Fibroblast of the aortic adventitia (primary cell): ENCODE results near the gene TWIST2. TPM values are rescaled to one million over a fixed set of nuclear protein-coding genes. Genes with fewer than 3 reads are reported as not detected.
A peak's percentile ranks its signal among the peaks of the same experiment; 100 is the strongest.

Source experiments
- DNase-seq: peaks from one replicate; pipeline ENCODE4 v3.0.0-alpha.2; 2010; ENCODE audit warnings: low read depth
- H3K4me3 ChIP-seq: 2 replicates; pipeline ENCODE4 v1.5.1; 2011; ENCODE audit warnings: low read depth, mild to moderate bottlenecking, control low read depth, low read length, moderate library complexity
- total RNA-seq: library from RNA; depleted of rRNA; stranded (reverse); fragments of >200 nt; gene quantifications from 2 replicates; pipeline ENCODE4 v1.2.3, GENCODE V29; 2012; ENCODE audit warnings: low replicate concordance
- TF ChIP-seq, protein P1 (sequence below): IDR thresholded peaks from 2 replicates; pipeline ENCODE4 v1.5.1; 2011; ENCODE audit warnings: mild to moderate bottlenecking, low read length, control low read depth, inconsistent platforms; ENCODE audit not compliant: insufficient read depth

Gene TWIST2
- total RNA-seq, 1 donor = 64.1 TPM

DNA sequence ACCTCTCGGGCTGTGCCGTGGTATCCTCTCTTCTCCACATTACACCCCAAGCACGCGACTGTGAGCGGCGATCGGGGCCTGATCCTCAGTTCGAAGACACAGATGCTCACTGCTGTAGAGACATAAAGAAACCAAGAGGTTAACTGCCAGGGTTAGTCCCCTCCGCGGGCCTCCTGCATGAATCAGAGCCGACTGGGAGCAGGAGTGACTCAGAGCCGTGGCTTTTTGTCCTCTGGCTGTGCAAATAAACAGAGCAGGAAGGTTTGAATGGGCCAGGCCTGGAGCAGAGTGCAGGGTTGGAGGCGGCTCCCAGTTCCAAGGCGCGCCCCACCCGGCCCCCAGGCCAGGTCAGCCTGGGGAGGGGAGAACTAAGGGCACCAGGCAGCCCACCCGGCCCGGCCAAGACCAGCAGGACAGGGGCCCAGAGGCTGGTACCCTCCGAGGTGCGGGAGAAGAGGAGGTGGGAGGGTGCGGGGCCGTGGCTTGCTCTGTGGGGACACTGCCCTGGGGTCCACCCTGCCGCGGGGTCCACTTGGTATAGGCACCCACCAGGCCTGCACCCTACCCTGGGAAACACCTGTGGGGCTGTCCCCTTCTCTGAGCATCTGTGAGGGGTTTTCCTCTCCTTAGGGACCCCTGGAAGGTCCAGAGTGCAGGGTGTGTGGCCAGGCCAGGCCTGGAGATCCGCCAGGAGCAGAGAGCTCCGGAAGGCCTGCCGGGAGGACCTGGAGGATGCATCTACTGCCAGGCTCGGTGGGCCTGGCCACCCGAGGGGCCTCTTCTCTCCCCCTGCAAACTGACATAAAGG lies 16.5 kb downstream of the TWIST2 start:
- DNase-seq = peak; percentile 99
- TF ChIP-seq, protein P1, sequence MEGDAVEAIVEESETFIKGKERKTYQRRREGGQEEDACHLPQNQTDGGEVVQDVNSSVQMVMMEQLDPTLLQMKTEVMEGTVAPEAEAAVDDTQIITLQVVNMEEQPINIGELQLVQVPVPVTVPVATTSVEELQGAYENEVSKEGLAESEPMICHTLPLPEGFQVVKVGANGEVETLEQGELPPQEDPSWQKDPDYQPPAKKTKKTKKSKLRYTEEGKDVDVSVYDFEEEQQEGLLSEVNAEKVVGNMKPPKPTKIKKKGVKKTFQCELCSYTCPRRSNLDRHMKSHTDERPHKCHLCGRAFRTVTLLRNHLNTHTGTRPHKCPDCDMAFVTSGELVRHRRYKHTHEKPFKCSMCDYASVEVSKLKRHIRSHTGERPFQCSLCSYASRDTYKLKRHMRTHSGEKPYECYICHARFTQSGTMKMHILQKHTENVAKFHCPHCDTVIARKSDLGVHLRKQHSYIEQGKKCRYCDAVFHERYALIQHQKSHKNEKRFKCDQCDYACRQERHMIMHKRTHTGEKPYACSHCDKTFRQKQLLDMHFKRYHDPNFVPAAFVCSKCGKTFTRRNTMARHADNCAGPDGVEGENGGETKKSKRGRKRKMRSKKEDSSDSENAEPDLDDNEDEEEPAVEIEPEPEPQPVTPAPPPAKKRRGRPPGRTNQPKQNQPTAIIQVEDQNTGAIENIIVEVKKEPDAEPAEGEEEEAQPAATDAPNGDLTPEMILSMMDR = no peak
- peak overlapping the region; percentile 44 for H3K4me3 ChIP-seq

DNA sequence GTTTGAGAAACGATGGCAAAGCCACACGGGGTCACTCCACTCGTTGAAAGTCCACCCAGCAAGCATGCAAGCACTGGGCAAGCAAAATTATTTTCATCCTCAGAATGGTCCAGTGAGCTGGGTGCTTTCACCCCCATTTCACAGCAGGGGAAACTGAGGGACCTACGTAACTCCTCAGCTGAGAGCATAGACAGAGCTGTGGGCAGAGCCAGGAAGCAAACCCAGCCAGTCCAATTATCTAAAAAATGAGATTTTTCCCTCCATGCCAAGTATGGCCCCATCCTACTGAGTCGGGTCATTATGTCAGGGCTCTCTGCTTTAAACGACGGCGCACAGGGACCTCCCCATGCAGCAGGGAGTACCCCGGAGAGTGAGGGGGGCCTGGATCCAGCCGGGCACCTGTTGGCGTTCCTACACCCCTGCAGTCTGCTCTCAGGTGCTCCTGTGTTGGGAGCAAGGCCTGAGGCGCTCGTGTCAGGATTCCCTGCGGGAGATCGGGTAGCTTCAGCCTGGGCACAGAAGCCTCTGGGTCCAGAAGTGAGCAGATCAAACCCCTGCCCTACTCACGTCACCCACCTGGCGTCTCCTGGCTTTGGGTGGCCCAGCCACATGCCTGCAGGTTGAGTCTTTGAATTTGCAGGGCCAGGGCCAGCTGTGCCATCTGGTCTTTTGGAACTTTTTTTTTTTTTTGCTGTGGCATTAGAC lies 17.3 kb downstream of the TWIST2 start:
- TF ChIP-seq, protein P1 = no peak
- H3K4me3 ChIP-seq = peak overlapping the region; percentile 44
- no peak for DNase-seq

DNA sequence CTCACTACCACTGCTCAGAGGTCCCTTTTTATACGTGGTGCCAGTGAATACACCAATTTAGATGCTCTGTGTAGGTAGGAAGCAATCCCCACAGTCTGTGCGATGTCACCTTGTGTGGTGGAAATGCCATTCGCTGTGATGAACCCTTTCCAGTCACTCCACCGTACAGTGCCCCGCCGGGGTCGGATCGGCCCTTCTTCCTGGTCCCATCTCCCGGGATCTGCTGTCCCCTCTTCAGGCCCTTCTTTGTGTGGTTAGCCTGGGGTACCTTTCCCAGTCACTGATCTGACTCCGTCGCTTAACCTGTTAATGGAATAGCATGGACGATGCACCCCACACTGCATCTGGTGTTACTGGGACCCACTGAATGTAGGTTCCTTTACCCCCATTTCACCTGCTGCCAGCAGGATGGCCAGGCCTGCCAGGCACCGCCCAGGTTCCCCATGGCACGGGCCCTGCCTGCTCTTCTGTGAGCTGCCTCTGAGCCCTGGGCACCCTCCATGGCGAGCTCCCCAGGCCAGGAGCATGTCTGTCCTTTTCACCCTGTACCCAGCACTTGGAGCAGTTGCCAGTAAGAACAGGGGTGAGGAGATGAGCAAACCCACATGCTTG lies 18.0 kb downstream of the TWIST2 start:
- TF ChIP-seq, protein P1 = no peak
- DNase-seq = no peak
- no peak overlapping the region for H3K4me3 ChIP-seq

DNA sequence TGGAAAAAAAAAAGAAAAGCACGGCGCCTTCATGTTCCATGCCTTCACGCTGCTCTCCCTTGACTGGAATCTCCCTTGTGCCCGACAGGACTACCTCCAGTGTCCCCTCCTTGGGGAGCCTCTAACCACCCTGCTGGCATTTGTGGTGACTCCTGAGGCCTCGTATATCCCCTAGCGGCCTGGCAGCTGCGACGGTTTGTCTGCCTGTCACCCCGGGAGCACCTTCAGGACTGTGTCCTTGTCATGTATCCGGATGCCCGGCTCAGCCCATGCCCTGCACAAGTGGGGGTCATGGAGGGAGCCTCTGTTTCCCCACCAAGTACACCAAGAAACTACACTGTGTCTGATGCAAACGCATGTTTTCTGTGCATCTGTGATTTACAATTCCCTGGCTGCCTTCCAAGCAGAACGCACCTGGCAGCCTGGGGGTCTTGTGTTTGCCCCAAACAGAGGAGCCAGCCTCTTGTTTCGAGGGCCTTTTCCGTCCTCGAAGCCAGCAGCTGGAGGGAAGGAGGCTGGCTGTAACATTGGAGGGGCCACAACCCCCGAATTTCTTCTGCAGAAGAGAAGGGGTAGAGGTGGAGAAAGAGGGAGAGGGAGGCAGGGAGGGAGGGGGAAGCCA lies 18.9 kb downstream of the TWIST2 start:
- no peak overlapping the region for H3K4me3 ChIP-seq

DNA sequence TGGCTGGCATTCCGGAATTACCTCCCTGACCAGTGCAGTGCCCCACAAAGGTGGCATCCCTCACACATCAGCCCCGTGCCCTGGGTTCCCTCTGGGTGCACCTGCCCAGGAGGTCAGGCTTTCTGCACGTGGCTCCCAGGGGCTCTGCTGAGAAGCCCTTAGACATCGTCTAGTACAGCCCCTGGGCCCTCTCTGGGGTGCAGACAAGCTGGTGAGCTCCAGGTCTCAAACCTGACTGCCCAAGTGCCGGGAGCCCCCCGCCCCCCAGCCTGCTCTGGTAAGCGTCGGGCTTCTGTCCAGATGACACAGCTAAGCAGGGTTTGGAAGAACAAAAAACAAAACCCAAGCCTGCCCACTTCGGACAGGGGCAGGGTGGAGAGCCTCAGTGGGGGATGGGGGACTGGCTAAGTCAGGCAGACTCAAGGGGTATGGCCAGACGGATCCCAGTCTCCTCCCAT lies 20.2 kb downstream of the TWIST2 start:
- peak; percentile 78 for DNase-seq
- TF ChIP-seq, protein P1 = no peak
- no peak overlapping the region for H3K4me3 ChIP-seq

More for the DNA sequence above, 18.9 kb downstream of the TWIST2 start:
- DNase-seq = no peak
- TF ChIP-seq, protein P1 = no peak

DNA sequence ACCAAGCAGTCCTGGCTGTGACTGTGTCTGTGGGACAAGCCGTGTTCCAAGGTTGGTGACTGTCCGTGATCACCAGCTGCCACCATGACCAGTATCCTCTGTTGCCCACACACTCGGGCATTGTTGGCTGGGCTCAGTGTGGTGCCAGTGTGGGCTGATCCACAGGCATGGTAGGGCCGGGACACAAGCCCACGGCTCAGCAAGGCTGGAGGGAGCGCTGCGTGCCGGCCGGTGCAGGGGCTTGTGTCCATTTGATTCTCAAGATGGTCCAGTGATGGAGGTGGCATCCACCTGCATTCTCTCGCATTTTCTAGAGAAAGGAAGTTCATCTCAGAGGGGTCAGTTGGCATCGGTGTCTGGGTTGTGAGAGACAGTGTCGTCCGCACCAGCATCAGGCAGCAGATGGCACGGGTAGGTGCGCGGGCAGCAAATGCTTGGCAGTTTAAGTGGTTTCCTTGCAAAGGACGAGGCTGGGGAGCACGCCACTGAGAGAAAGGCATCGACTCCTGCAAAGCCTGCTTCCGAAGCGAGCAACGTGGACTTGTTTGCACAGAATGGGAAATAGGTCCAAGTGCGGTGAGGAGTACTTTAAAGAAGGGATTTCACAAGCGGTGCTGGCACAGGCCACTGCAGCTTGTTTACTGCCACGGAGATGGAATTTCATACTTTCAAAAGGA lies 20.9 kb downstream of the TWIST2 start:
- DNase-seq = peak; percentile 95
- H3K4me3 ChIP-seq = no peak overlapping the region

More for the DNA sequence above, 20.9 kb downstream of the TWIST2 start:
- TF ChIP-seq, protein P1 = no peak
